ENCODE data around the gene PPP2R3B. TPM values are rescaled to one million over a fixed set of nuclear protein-coding genes. Genes with fewer than 3 reads are reported as not detected.

PPP2R3B gene
- total RNA-seq, 1 donor from 2014 or later = 9.5 TPM

GRCh38 chrX:370963-371745 is 15.6 kb downstream of the PPP2R3B start:
- no peak for DNase-seq (ENCODE audit: low read depth)

DNA sequence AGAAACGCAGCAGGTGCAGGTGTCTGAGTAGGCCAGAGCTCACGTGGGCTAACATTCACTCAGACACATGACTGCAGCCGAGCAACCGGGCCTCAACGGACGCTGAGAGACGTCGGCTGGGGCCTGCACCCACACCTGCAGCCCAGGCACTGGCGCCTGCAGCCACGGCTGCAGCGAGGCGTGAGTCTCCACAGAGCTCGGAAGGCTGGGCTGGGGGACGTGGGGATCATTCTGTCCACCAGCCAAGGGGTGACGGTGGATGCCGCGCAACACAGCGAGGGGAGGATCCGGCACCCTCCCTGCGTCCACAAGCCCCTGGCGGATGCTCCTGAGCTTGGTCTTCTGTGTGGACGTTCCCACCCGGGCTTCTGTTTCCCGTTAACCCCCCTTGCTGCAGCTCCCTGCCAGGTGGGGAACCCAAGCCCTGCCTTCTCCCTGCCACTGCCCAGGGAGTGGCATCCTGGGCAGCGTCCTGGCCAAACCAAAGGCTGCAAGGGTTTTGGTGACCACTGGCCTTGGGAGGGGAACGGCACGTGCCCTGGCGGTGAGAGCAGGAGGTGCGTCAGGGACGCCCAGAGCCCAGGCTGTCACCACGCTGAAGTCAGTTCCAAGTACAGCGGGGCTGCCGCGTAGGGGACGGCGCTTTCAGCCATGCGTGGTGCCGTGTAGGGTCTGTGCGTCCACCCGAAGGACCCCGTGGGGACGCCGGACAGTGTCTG is 16.3 kb downstream of the PPP2R3B start:
- no peak for DNase-seq (ENCODE audit: low read depth)

- DNase-seq (ENCODE audit: low read depth) = no peak
Measured at GRCh38 chrX:369563-370101, 17.1 kb downstream of the PPP2R3B start.

DNA sequence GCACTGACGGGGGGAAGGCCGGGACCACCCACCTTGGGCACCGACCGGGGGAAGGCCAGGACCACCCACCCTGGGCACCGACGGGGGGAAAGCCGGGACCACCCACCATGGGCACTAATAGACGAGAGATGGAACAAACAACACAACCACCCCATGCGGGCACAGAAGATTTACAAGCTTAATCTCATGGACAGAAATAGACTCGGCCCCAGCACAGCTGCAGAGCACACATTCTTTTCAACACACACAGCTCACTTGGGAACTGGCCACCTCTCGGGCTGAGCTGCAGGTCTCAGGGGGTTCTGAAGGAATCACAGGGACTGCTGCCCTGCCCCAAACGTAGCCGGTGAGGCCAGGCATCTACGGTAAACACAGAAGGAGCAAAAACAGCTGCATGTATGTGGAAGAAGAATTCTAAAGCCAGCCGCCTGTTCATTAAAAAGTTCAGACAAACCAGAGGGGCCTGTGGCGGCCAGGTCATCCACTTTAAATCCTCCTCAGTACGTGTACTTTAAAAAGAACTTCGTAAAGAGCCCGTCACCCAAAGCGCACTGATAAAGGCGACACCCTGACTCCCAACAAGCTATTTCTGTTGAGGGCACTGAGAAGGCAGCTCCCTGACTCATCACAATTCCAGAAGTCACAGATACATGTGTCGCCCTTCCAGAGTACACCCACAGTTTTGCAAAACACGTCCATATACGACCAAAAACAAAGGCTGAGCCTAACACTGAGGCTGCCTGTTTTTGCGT is 17.7 kb downstream of the PPP2R3B start:
- no peak for DNase-seq (ENCODE audit: low read depth)

- no peak for DNase-seq (ENCODE audit: low read depth)
Measured at GRCh38 chrX:367866-368265, 18.8 kb downstream of the PPP2R3B start.

DNA sequence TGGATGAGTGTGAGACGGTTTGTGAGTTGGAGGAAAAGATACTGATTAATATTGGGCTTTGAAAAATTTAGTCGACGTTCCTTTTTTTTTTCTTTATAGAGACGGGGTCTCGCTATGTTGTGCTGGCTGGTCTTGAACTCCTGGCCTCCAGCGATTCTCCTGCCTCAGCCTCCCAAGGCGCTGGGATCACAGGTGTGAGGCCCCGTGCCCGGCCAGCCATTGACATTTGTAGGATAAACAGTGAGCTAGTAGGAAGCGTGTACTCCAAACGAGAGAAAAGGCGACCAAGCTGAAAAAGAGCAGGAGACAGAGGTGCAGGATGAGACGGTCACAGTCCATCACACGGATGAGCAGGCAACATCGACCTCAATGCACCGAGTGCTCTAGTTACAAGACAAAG is 19.4 kb downstream of the PPP2R3B start:
- DNase-seq (ENCODE audit: low read depth) = no peak

- DNase-seq (ENCODE audit: low read depth) = no peak
Measured at GRCh38 chrX:363621-364375, 22.9 kb downstream of the PPP2R3B start.

DNA sequence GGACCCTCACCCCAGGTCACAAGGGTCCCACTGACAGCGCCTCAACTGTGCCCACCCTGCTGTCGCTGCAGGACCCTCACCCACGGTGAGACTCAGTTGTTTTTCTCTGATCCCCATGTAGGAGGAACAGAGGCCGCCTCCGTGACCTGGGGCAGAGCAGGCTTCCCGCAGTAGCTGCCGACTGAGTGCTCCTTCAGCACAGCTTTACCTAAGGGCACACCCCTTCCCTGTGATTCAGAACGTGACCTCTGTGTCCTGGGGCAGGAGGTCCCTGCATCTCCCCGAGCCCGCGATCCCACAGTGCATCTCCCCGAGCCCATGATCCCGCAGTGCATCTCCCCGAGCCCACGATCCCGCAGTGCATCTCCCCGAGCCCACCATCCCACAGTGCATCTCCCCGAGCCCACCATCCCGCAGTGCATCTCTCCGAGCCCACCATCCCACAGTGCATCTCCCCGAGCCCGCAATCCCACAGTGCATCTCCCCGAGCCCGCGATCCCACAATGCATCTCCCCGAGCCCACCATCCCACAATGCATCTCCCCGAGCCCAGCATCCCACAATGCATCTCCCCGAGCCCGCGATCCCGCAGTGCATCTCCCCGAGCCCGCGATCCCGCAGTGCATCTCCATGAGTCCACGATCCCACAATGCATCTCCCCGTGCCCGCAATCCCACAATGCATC is 23.6 kb downstream of the PPP2R3B start:
- DNase-seq (ENCODE audit: low read depth) = no peak

DNA sequence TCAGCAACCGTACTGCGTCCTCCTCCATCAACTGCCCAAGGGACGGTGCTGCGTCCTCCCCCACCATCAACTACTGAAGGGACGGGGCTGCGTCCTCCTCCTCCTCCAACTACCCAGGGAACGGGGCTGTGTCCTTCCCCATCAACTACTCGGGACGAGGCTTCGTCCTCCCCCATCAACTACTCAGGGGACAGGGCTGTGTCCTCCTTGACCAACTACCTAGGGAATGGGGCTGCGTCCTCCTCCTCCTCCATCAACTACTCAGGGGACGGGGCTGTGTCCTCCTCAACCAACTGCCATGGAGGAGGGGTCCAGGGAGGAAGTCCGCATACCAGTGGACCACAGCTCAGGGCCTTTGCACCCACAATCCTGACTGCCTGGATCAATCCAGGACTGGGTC is 24.4 kb downstream of the PPP2R3B start:
- DNase-seq (ENCODE audit: low read depth) = no peak

DNA sequence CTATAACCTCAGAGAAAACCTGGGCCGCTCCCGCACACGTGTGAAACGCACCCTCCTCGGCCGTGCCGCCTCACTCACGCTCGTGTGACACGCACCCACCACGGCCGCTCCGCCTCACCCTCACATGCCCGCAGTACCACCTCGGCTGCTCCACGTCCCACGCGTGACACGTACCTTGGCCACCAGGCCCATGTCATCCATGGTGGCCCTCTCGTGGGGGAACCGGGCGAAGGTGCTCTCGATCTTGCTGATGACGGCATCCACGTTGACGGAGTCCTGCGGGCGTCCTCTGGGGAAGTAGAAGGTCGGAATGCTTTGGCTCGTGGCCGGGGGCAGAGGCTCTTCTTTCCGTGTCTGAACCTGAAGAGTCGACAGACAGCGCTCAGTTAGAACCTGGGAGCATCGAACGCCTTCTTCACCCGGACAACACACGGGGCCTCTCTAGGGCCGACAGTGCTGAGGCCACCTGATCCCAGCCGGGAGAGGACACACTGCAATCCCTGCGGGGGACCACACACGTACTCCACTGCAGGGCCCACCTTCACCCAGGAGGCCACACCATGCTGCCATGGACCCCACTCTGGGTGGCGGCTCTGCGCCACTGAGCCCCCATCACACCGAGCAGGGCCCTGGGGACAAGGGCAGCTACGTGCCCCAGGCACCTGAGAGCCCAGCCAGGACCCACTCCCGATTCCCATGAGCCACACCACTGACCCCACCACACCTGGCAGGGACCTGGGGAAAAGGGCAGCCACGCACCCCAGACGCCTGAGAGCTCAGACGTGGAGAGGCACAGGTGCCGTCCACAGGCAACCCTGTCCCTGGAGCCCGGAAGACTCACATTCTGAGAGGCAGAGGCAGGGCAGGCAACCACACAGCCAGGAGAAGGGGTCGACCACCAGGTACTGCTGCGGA is 25.2 kb downstream of the PPP2R3B start:
- no peak for DNase-seq (ENCODE audit: low read depth)

DNA sequence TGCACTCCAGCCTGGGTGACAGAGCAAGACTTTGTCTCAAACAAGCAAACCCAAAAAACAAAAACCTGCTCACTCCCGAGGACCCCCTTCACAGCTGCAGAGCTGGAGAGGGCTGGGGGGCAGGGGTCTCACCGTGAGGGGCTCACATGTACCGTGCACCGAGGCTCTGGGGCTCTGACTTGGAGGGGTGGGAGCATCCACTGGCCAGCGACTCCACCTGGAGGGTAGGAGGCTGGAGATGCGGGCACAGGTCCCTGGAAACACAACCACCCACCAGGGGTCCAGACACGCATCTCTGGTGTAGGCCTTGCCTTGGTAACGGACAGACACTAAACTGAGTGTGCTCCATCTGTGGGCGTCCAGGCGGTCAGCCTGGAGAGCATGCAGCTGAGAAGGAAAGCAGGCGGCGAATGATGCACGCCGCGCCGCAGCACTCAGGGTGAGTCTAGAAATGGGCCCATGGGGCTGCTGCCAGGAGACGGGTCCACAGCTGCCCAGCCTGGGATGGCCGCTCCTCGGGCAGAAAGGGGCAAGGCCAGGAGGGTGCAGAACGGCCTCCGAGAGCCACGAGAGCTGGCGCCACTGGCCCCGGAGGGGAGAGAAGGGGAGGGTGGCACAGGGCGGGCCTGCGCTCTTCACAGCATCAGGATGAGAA is 26.1 kb downstream of the PPP2R3B start:
- no peak for DNase-seq (ENCODE audit: low read depth)

GRCh38 chrX:358651-359143 is 28.0 kb downstream of the PPP2R3B start:
- no peak for DNase-seq (ENCODE audit: low read depth)

DNA sequence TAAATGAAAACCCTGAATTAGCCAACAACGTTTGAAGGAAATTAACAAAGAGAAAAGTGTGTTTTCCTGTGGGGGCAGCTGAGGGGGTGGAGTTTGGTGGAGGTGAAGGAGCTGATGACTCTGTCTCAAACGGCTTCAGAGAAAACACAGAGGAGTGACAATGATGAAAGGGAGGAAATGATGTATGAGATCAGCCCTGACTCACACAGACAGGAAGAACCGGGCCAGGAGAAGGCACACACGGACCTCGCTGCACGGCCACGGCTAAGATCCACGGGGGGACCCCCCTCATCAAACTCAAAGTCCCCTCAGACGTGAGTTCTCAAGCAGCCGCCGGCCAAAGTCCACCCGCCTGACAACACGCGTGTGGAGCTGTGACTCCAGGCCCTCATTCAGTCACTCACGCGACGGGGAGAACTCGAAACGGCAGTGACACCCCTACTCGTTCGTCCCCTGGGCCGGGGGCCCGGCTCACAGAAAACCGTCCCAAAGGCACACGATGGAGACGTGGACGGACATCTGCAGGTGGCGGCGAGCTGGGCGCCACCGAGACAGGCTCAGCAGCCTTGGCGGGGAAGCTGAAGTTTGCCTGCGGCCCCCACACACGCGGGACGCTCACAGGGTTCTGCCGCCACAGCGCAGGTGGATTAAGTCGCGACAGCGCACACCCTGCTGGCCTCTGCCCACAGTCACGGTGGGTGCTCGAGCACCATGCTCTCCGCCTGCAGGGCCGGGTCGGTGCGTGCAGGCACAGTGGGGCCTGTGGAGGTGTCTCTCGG is 28.8 kb downstream of the PPP2R3B start:
- no peak for DNase-seq (ENCODE audit: low read depth)

DNA sequence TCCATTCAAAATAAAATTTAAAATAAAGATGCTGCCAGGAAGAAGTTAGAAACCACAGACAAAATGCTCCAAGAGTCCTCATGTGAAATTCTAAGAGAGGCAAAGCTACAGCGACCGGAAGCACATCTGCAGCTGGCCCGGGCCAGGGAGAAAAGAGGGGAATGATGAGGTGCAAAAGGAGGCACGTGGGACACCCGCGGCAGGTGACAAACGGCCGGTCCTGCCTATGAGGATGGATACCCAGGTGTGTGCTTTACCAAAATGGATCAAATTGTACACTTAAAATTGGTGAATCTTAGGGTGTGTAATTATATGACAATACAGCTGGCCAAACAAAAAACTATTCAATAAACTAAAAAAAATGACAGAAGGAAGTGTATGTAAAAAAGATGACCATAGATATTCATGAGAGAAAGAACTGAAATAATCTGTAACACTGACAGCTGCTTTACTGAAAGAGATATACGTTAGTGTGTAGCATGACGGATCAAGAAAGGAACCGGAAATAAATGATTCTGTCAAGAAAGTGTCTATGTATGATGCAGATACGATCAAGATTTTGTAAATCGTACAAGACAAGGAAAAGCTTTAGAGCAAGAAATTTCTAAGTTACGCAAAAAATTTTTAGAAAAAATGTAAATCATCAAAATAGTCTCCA is 29.5 kb downstream of the PPP2R3B start:
- no peak for DNase-seq (ENCODE audit: low read depth)

DNA sequence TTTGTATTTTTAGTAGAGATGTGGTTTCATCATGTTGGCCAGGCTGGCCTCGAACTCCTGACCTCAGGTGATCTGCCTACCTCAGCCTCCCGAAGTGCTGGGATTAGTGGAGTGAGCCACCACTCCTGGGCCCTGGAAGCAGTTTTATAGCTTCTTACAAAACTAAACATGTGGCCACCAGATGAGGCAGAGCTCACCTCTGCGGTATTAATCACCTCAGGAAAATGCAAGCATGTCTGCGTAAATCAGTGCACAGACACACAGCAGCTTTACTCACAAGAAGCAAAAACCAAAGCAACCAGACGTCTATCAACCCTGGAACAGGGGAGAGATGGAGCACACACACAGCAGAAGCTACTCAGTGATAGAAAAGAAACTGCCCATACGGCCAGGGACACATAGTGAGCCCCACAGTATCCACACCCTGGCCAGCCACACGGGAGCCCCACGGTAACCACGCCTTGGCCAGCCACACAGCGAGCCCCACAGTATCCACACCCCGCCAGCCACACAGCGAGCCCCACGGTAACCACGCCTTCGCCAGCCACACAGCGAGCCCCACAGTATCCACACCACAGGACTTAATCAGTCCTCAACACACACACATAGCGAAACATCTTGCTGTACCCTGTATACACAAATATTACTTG is 30.2 kb downstream of the PPP2R3B start:
- DNase-seq (ENCODE audit: low read depth) = peak; percentile 46

DNA sequence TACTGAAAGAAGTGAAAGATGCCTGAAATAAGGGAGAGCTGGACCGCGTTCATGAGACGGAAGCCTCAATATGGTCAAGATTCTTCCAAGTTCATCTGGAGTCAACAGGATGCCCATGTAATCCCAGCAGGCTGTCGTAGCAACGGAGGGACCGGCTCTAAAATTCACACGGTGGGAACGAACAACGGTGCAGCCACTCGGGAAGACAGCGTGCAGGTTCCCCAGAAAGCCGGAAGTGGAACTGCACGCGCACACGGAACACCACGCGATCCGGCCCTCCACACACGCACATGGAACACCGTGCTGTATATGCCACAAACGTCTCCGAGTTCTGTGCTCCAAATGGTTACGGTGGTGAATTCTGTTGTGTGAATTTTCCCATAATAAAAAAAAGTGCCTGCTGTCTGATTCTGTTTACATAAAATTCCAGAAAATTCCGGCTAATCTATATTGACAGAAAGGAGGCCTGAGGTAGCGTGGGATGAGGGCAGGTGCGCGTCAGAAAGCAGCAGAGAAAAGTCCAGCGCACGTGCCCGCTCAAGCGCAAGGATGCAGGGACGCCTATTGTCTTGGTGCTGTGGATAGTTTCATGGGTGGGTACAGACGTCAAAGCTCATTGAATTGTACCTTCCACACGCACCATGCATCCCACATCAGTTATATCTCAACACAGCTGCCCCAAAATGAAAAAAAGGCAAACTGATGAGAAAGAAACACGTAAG is 31.2 kb downstream of the PPP2R3B start:
- no peak for DNase-seq (ENCODE audit: low read depth)

Data from renal cortical epithelial cell (primary cell).